HG03571 (cell line): Measurements from ENCODE around the gene NELFA.

Source experiments
- ATAC-seq: cut with Tn5 transposase; IDR thresholded peaks from one replicate; pipeline ENCODE4 v1.9.1; 2021; ENCODE audit not compliant: unreplicated experiment

Gene NELFA

DNA sequence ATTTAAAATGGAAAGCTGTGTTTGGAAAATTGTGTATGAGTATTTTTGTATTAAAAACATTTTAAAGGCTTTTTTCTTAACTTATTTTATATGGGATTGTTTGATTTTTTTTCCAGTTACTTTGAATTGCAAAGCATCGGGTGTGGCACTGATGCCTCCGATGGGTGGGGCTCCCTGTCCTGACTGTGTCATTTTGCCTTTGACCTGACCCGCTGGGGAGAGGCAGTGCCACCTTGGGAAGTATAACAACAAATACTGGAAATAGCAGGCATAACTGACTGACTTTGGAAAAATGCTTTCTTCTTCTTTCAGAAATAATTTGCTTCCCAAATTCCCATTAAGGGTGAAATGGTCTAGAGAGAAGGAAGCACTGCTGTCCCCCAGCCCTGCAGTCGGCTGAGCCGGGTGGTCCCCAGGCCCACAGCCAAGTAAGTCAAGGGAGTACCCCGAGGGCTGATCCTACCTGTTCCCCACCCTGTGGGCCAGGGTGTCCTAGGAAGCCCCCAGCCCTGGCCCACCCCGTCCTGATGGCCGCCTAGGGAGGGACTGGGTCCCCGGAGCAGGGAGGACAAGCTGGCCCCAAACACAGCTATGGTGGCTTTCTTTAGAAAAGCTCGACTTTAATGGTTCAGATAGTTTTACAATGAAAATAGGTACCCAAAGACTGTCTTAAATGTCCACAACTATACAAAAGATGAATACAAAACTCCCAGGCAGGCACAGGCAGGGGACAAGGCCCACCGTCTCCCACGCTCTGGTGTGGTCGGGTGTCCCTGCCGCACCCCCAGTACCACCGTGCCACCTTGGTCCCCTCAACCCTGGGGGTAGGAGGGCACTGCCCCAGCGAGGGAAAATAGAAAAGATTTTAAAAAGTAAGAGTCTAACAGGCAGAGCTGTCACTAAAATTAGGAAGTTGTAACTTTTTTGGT lies 26.4 kb downstream of the NELFA start:
- ATAC-seq, result no peak

DNA sequence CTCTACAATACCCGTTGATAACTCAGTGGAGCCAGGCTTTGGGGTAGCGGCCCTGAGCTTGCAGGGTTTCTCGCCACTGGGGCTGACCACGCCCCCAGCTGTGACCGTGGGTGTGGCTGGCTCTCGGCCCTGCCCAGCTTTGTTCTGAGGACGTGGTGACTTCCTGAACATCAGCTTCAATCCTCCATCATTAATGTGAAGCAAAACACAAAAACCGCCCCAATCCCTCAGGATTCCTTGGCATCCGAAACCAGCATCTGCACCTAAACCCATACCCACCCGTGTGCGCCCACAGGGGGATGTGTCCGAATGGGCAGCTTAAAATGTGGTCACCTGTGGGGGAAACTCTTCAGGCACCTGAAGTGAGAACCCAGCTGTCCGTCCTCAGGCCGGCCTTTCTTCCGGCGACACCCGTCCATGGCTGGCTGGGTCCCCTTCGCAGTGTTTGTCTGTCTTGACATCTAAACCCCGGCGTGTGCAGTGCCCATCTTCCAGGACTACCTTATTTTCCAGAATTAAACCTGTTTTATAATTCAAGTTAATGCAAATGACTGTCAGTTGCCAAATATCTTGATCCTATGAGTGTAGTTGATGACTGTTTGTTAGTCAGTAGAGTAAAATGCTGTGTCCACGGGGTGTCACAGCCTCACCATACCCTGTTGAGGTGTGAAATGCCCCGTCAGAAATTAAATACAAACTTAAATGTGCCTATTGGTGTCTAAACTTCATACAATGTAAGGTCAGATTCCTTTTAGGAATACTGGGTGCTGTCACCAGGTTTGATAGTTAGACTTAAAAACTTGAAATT lies 27.3 kb downstream of the NELFA start:
- no peak for ATAC-seq

DNA sequence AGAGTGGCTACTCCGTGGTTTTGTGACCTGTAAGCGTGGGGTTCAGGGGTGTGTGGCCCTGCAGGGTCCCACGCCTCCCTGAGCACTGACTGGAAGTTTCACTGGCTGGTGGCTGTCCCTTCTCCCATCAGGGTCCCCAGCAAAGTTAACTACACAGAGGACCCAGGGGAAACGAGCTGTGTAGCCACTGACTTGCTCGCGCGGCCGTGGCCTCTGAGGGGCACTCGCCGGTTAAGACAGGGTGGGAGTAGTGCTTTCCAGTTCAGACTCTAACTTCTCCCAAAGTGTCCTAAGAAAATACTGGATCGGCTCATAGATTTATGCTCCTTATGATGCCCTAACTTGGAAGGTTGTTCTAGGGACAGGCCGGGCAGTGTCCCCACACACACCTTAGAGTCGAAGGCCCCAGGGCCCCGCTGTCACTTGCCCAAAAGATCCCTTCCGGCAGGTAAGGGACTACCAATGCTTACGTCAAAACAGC lies 28.2 kb downstream of the NELFA start:
- no peak for ATAC-seq

DNA sequence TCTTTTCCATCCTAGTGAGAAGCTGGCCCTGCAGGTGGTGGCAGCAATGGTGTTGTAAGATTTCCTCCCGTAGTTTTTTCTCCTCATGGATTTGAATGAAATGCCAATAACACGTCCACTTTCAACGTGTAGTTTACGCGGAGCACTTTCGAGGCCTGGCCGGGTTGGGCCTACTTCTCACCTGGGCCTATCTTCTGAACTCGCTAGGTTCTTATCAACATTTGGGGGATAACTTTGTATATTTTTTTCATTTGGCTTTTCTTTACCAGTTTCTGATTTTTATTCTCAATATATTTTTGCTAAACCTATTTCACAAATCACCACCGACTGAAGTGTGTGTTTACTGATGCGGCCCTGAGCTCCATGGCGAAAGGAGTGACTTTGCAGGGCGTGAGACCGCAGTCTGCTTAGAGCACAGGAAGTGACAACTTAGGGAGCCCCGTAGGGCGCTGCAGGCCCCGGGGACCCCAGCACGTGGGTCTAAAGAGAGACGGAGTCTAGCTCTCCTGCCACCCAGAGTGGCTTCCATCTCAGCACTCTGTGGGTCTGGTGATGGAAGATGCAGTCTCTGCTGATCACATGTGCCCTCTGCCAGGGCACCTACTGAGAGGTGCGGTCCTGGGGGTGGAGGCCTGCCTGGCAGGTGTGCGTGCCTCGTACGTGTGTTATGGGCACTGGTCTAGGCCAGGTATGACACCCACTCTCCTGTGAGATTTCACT lies 29.1 kb downstream of the NELFA start:
- ATAC-seq, result no peak

DNA sequence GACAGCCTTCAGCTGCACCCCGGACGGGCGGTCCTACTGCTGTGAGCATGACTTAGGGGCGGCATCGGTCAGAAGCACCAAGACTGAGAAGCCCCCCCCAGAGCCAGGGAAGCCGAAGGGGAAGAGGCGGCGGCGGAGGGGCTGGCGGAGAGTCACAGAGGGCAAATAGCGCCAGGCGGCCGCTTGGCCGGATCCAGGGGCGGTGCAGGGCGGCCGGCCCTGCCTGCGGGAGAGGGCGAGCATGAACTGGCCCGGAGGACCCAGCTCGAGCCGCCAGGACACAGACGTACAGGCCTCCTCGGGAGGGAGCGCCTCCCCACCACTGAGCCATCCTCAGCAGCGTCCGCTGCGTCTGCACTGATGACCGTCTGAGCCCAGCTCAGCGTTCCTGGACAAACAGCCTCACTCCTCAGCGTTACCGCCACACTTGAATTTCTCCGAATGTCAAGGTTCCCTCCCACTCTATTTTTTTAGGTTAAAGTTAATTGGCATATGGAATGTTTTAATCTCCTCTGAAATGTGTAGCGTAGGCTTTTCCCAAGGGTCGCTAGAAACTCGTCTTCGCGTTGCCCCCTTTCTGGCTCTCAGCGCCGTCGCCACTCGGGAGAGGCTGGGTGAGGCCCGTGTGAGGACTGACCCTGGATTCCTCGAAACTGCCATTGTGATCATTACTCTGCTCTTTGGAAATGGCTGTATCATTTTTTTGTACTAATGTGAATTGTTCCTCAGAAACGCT lies 29.9 kb downstream of the NELFA start:
- ATAC-seq, result no peak

DNA sequence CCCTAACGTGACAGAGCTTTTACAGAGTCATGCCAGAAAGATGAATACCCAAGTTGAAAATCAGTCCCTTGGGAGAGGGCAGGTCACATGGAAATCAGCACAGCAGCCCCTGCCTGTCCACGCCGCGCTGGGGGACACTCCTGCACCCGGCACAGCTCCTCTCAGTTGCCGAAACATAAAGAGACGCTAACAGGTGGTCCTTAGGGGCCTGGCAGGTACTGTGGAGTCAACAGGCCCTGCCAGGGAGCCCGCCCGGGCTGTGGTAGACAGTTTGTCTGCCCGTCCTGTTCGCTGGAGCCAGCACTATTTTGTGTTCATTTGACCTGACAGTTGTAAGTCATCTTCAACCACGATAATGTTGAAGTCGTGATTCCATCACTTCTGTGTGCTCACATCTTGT lies 30.5 kb downstream of the NELFA start:
- no peak for ATAC-seq

DNA sequence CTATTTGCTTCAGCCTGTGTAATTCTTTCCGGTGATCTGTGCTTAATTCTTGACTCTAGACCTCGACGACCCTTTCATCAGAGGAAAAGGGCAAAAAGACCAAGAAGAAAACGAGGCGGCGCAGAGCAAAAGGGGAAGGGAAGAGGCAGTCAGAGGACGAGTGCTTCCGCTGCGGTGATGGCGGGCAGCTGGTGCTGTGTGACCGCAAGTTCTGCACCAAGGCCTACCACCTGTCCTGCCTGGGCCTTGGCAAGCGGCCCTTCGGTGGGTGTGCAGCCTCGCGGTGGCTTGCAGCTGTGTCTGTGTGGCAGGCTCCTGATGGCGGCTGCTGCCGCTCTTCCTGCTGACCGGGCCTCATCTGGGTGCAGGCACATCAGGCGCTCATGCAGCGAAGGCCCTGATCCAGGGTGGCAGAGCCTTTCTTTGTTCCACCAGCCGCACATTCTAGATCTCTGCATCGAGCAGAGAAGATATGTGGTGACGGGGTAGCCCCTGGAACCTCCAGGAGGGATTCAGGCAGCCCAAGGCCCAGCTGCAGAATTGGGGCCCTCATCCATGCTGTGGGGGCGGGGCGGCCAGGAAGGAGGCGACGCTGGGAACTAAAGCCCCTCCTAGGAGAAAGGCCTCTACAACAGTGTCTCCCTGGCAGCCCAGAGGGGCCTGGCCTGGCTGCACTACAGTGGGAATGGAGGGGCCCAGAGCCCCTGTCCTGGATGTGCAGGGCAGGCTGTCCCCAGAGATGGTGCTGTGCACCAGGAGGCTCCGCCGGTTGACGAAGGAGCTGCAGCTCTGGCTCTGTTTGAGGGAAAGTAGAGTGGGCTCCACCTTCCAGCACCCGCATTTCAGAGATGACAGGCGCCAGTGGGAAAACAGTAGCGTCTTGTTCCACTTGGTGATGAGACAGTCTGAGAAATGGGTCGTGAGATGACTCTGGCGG lies 32.1 kb downstream of the NELFA start:
- ATAC-seq, result no peak

DNA sequence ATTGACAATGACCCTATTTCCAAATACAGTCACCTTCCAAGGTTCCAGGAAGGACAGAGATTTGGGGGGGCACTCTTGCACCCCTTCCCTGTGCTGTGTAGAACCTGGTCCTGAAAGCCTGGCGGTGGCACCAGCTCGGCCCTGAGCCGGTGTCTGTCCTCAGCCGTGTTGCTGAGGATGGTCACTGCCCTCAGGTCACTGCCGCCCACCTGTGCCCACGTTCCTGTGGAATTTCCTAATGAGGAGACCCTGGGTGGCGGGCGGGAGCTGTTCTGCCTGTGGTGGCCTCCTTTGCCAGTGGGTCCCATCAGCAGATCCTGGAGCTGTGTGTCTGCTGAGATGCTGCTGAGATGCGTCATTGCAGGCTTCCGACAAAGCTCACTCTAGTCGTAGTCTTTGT lies 32.9 kb downstream of the NELFA start:
- no peak for ATAC-seq

DNA sequence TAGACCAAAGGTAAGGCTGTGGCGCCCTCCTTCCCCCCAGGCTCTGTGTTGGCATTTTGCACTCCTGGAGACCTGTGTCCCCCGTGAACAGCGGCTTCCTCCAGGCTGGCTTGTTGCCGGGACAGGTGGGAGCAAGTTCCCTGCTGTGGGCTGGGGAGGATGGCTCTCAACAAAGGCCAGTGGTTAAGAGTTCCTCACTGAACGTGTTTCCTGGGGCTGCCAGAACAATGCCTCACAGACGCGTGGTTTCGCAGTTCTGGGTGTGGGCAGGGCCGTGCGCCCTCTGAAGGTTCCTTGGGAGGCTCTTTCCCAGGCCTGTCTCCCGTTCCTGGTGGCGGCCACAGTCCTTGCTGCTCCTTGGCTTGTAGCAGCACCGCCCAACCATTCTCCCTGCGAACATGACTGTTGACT lies 33.4 kb downstream of the NELFA start:
- ATAC-seq, result no peak

DNA sequence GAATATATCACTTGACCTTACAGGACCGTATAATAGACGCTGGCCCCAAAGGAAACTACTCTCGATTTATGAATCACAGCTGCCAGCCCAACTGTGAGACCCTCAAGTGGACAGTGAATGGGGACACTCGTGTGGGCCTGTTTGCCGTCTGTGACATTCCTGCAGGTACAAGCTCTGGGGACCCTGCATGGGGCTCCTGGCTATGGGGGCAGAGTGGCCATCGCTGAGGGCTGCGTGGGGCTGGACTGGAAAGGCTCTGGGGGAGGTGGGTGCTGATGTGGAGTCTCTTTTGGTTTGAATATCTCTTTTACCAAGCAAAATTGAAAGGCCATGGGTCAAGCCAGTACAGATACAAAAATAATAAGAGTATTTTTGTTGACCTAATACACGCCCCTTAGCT lies 33.9 kb downstream of the NELFA start:
- no peak for ATAC-seq

DNA sequence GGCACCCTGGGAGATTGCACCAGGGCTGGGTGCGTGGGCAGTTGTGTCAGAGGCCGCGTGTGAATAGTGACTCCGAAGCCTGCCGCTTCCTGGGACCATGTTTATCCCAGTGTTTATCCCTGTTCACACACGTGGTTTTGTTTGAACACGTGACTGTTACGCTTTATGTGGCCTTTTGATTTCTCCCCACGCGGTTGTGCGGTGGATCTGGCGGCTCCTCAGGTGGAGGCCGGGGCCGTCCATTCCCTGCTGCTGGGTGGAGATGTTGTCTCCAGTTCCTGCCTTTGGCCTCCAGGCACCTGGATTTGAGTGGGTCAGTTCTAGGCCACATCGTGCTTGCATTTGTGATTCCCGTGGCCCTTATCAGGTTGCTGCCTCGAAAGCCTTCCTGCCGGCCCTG lies 35.1 kb downstream of the NELFA start:
- no peak for ATAC-seq

DNA sequence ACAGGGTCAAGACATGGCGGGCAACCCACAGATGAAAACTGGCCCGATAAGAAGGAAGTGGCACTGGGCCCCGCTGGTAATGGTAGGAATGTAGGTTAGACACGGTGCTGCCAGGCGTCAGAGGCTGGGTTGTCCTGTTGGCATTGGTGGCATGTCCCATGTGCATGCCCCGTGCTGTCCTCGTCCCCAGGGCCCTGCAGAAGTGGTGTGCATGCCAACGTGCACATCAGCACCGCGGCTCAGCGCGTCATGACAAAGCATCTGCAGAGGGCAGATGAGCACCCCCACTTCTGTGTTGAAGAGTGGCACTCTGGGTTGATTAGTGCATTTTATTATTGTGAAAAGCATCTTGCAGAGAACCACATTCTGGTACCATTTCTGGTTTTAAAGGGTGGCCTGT lies 35.6 kb downstream of the NELFA start:
- no peak for ATAC-seq

DNA sequence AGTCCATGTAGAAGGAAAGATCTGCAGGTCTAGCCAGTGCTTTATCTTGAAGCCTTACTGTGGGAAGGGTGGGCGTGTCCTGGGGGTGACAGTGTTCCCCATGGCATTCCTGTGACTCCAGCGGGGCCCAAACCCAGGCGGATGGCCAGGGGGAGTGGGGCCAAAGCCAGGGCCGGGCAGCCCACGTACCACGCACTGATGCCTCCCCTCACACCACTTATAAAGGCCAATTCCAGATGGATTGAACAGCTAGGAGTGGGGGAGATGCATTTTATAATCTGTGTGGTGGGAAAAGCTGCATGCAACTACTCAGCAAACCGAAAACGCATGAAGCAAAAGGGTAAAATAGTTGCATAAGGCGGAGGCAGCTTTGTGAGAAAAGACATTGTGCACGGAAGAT lies 36.4 kb downstream of the NELFA start:
- ATAC-seq, result no peak

DNA sequence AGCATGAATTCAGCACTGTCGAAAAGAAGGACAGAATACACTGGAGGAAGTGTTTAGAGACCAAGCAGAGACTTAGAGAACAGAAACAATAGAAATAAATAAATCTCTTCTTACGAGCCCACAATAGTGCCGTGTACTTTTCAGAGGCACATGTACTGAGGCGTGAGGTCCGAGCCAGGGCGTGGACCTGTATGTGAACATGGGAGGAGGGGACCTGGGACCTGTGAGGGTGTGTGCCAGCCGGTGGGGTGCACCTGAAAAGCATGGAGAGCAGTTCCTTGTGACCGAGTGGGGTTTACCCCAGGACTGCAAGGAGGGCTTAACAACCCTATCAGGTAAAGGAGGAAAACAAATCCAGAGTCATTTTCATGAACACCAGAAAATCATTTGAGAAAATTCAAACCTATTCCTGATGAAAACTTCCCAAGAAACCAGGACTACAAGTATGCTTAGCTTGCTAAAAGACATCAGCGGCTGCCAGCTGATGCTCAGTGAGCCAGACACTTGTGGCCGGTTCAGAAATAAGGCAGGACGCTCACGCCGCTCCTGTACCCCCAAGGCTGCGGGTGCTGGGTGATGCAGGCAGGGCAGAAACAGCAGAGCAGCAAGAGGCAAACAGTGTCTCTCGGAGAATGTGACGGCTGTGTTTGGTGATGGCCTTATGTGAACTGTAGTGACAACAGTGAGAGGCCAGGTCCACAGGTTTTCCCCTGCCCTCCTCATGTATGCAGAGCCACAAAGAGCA lies 37.1 kb downstream of the NELFA start:
- no peak for ATAC-seq

DNA sequence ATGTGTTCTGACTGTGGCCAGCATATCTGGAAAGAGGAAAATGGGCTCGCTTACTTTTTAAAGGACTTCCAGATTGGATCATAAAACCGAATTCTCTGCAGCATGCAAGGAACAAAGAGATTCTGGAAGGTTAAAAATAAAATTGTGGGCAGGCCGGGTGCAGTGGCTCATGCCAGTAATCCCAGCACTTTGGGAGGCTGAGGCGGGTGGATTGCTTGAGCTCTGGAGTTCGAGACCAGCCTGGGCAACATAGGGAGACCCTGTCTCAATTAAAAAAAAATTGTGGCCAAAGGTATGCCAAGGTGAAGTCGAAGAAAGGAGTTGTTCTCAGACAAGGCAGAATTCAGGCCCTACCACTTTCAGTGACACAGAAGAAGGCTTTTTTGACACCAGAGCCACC lies 37.8 kb downstream of the NELFA start:
- ATAC-seq, result no peak

DNA sequence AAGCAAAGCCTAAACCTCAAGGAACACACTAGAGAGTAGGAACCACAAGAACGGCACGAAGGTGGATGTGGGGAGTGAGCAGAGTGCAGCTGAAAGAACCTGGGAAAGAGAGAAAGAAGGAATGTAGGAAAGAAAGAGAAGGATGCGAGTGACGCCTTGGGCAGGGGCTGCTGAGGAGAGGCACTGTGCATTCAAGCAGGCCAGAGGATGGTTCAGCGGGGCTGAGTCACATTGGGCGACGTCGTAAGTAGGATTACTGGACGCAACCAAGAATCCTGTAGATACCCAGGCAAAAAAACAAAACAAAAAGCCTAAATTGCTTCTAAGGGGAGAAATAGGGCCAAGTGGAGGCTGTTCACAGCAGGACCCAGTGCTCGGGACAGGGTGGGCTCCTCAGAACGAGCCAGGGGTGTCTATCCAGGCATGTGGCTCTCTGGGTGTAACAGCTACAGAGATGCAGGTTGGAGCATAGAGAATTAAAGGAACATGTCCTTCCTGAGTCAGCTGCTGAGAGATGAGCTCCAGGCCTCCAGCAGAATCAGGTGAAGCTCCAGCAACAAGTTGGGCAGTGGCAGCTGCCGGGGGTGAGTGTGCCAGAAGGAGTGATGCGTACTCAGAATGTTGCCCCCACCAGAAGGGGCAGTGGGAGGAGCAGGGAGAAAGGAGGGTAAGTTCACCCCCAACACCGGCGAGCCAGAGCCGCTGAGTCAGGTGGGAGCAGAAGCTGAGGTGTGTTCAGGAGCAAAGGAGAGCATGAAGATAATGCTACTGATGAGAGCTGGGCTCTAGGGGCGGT lies 38.6 kb downstream of the NELFA start:
- ATAC-seq, result no peak

DNA sequence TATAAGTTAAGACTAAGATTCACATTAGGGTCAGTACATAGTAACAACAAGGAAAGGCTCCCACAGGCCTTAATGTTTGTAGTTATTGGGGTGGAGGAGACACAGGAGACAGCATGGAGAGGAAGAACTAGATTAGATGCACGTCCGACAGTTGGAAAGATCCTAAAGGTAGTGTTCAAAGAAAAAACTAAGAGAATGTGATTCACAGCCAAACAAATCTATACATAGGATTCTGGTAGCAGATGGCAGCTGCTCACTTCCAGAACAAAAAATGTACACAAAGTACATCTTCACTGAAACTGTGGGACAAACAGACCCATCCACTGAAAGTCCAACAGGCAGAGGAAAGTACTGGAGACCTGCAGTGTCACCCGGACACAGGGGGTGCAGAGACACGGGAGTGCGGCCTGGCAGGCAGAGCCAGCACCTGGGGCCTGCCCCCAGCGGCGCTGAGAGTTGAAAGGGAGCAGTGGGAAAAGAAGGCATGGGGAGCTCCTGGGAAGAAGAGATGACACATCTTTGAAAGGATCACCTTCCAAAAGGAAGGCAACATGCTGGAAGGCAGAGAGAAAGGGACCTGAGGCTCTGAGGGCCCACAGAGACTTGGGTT lies 40.0 kb downstream of the NELFA start:
- no peak for ATAC-seq
